ENCODE data around the gene TCF20. TPM values are rescaled to one million over a fixed set of nuclear protein-coding genes. Genes with fewer than 3 reads are reported as not detected.

TCF20 gene
- 10 to 100 TPM; 88.7 to 93.4 TPM for total RNA-seq
- 1 to 10 TPM in 1 of 2 donors, under 1 TPM in 1; 0.72 to 4.8 TPM for polyA plus RNA-seq

- H3K9me3 ChIP-seq (ENCODE audit: control insufficient read depth in 1 of 2, low read length in 2 of 2) = no peaks in the 10 kb centered on the region
- peak within 1 kb of the TSS; percentile 91 for H3K27ac ChIP-seq (ENCODE audit: low read depth, low read length)
- Mint-ChIP-seq H3K36me3 (peaks cover 0 to 17% of the 10 kb centered on the region in 2 donors), H3K4me3 (peak within 1 kb of the TSS; percentile 88 to 95 (median 93)), H3K27me3 (no peaks in the 10 kb centered on the region), H3K9me3 (no peaks in the 10 kb centered on the region), H3K4me1 (peaks cover 23 to 40% (median 30%) of the 10 kb centered on the region in 4 donors), H3K27ac (peak within 1 kb of the TSS; percentile 87 to 95 (median 90))
- DNase-seq = peak; percentile 78 to 82 (median 80)
- POLR2A ChIA-PET (ENCODE audit: partially characterized antibody) = interaction anchor here (1.0 to 1.7 kb wide), 3 partner anchors 33 to 191 kb away, joined by 3 to 5 read pairs (median 4); partner anchors contain the start of gene SMDT1
- peak within 1 kb of the TSS; percentile 26 to 80 for H3K4me3 ChIP-seq (ENCODE audit: low read length in 2 of 2)
- intact Hi-C loops (cut with micrococcal nuclease) = loop anchor here (1.0 kb wide), 1 partner anchor 99 kb away; no protein-coding TSS in a partner anchor
- no peaks in the 10 kb centered on the region for H3K36me3 ChIP-seq (ENCODE audit: insufficient read depth, low read length)
- no peaks in the 10 kb centered on the region for H3K27me3 ChIP-seq (ENCODE audit: insufficient read depth, low read length)
- H3K4me1 ChIP-seq (ENCODE audit: insufficient read depth, low read length) = peaks cover 43% of the 10 kb centered on the region
- CTCF ChIA-PET (ENCODE audit: partially characterized antibody) = no interaction called here
These were observed at the start of gene TCF20 for GRCh38 chr22:42270510-42271190. TSS of gene TCF20 (minus strand) at chr22:42270653. CDS start at chr22:42215305, 55,348 bp downstream.

GRCh38 chr22:42319386-42319785 is 48.9 kb upstream of the TCF20 start:
- Histone ChIP-seq H3K9me3 (ENCODE audit: control insufficient read depth in 1 of 2, low read length in 2 of 2) (no peaks in the 10 kb centered on the region), H3K4me1 (ENCODE audit: insufficient read depth, low read length) (peaks cover 26% of the 10 kb centered on the region), H3K27me3 (ENCODE audit: insufficient read depth, low read length) (no peaks in the 10 kb centered on the region), H3K27ac (ENCODE audit: low read depth, low read length) (no peak overlapping the region), H3K36me3 (ENCODE audit: insufficient read depth, low read length) (no peaks in the 10 kb centered on the region), H3K4me3 (ENCODE audit: low read length in 2 of 2) (no peak overlapping the region)
- H3K36me3 Mint-ChIP-seq = no peaks in the 10 kb centered on the region
- H3K4me3 Mint-ChIP-seq = no peak overlapping the region
- no peaks in the 10 kb centered on the region for H3K27me3 Mint-ChIP-seq
- CTCF ChIA-PET (ENCODE audit: partially characterized antibody) = interaction anchor here (1.2 kb wide), 1 partner anchor 150 kb away, joined by 3 read pairs; no protein-coding TSS in a partner anchor
- no peak overlapping the region for H3K27ac Mint-ChIP-seq
- POLR2A ChIA-PET (ENCODE audit: partially characterized antibody) = no interaction called here
- intact Hi-C loops (cut with micrococcal nuclease) = no loop called here
- DNase-seq = no peak
- H3K4me1 Mint-ChIP-seq = peaks cover 19 to 45% (median 30%) of the 10 kb centered on the region in 4 donors
- H3K9me3 Mint-ChIP-seq = peaks cover 0 to 2% (median 0%) of the 10 kb centered on the region in 8 donors

- Mint-ChIP-seq H3K4me3 (no peak overlapping the region), H3K27ac (no peak overlapping the region), H3K4me1 (peaks cover 17 to 46% (median 29%) of the 10 kb centered on the region in 4 donors), H3K9me3 (peaks cover 0 to under 1% (median 0%) of the 10 kb centered on the region in 8 donors), H3K27me3 (no peaks in the 10 kb centered on the region), H3K36me3 (no peaks in the 10 kb centered on the region)
- DNase-seq = no peak
- peaks cover 30% of the 10 kb centered on the region for H3K4me1 ChIP-seq (ENCODE audit: insufficient read depth, low read length)
- no peaks in the 10 kb centered on the region for H3K36me3 ChIP-seq (ENCODE audit: insufficient read depth, low read length)
- intact Hi-C loops (cut with micrococcal nuclease) = no loop called here
- no peak overlapping the region for H3K4me3 ChIP-seq (ENCODE audit: low read length in 2 of 2)
- ChIA-PET POLR2A (ENCODE audit: partially characterized antibody) (no interaction called here), CTCF (ENCODE audit: partially characterized antibody) (interaction anchor here (0.9 to 1.2 kb wide), 2 partner anchors 9 to 150 kb away, joined by 3 read pairs; no protein-coding TSS in a partner anchor)
- no peaks in the 10 kb centered on the region for H3K27me3 ChIP-seq (ENCODE audit: insufficient read depth, low read length)
- H3K9me3 ChIP-seq (ENCODE audit: control insufficient read depth in 1 of 2, low read length in 2 of 2) = no peaks in the 10 kb centered on the region
- no peak overlapping the region for H3K27ac ChIP-seq (ENCODE audit: low read depth, low read length)
These were observed 48.5 kb upstream of the TCF20 start for GRCh38 chr22:42318967-42319366.

GRCh38 chr22:42317691-42318547 is 47.5 kb upstream of the TCF20 start:
- no peaks in the 10 kb centered on the region for H3K27me3 Mint-ChIP-seq
- H3K4me3 Mint-ChIP-seq = no peak overlapping the region
- no peaks in the 10 kb centered on the region for H3K36me3 Mint-ChIP-seq
- ChIA-PET POLR2A (ENCODE audit: partially characterized antibody) (interaction anchor here (1.0 to 2.2 kb wide), 5 partner anchors 9 to 227 kb away, joined by 3 to 8 read pairs (median 4); partner anchors contain the start of gene NDUFA6), CTCF (ENCODE audit: partially characterized antibody) (interaction anchor here (0.9 to 1.2 kb wide), 2 partner anchors 10 to 149 kb away, joined by 3 read pairs; no protein-coding TSS in a partner anchor)
- Histone ChIP-seq H3K4me1 (ENCODE audit: insufficient read depth, low read length) (peaks cover 40% of the 10 kb centered on the region), H3K36me3 (ENCODE audit: insufficient read depth, low read length) (no peaks in the 10 kb centered on the region), H3K27me3 (ENCODE audit: insufficient read depth, low read length) (no peaks in the 10 kb centered on the region), H3K27ac (ENCODE audit: low read depth, low read length) (no peak overlapping the region), H3K4me3 (ENCODE audit: low read length in 2 of 2) (no peak overlapping the region), H3K9me3 (ENCODE audit: control insufficient read depth in 1 of 2, low read length in 2 of 2) (no peaks in the 10 kb centered on the region)
- H3K27ac Mint-ChIP-seq = peak overlapping the region in 3 of 7 donors; percentile 78 to 84 (median 81)
- no peak for DNase-seq
- intact Hi-C loops (cut with micrococcal nuclease) = no loop called here
- H3K4me1 Mint-ChIP-seq = peaks cover 20 to 52% (median 37%) of the 10 kb centered on the region in 4 donors
- no peaks in the 10 kb centered on the region for H3K9me3 Mint-ChIP-seq

GRCh38 chr22:42317008-42317407 is 46.6 kb upstream of the TCF20 start:
- Histone ChIP-seq H3K4me1 (ENCODE audit: insufficient read depth, low read length) (peaks cover 48% of the 10 kb centered on the region), H3K4me3 (ENCODE audit: low read length in 2 of 2) (no peak overlapping the region), H3K9me3 (ENCODE audit: control insufficient read depth in 1 of 2, low read length in 2 of 2) (no peaks in the 10 kb centered on the region), H3K27ac (ENCODE audit: low read depth, low read length) (no peak overlapping the region), H3K27me3 (ENCODE audit: insufficient read depth, low read length) (no peaks in the 10 kb centered on the region), H3K36me3 (ENCODE audit: insufficient read depth, low read length) (no peaks in the 10 kb centered on the region)
- H3K4me1 Mint-ChIP-seq = peaks cover 23 to 58% (median 39%) of the 10 kb centered on the region in 4 donors
- intact Hi-C loops (cut with micrococcal nuclease) = no loop called here
- H3K27me3 Mint-ChIP-seq = no peaks in the 10 kb centered on the region
- no peaks in the 10 kb centered on the region for H3K36me3 Mint-ChIP-seq
- DNase-seq = peak; percentile 49 to 76 (median 58)
- H3K27ac Mint-ChIP-seq = peak overlapping the region; percentile 22 to 96 (median 89)
- ChIA-PET POLR2A (ENCODE audit: partially characterized antibody) (interaction anchor here (1.0 to 2.2 kb wide), 5 partner anchors 10 to 226 kb away, joined by 3 to 8 read pairs (median 4); partner anchors contain the start of gene NDUFA6), CTCF (ENCODE audit: partially characterized antibody) (no interaction called here)
- peak overlapping the region in 7 of 8 donors; percentile 56 to 80 (median 71) for H3K4me3 Mint-ChIP-seq
- no peaks in the 10 kb centered on the region for H3K9me3 Mint-ChIP-seq

GRCh38 chr22:42315392-42315756 is 44.9 kb upstream of the TCF20 start:
- no peaks in the 10 kb centered on the region for H3K27me3 ChIP-seq (ENCODE audit: insufficient read depth, low read length)
- H3K9me3 ChIP-seq (ENCODE audit: control insufficient read depth in 1 of 2, low read length in 2 of 2) = no peaks in the 10 kb centered on the region
- peaks cover 54% of the 10 kb centered on the region for H3K4me1 ChIP-seq (ENCODE audit: insufficient read depth, low read length)
- H3K4me3 Mint-ChIP-seq = peak overlapping the region in 5 of 8 donors; percentile 42 to 69 (median 61)
- H3K4me1 Mint-ChIP-seq = peaks cover 26 to 61% (median 42%) of the 10 kb centered on the region in 4 donors
- intact Hi-C loops (cut with micrococcal nuclease) = no loop called here
- no peak overlapping the region for H3K4me3 ChIP-seq (ENCODE audit: low read length in 2 of 2)
- H3K27ac ChIP-seq (ENCODE audit: low read depth, low read length) = peak overlapping the region; percentile 13
- ChIA-PET CTCF (ENCODE audit: partially characterized antibody) (interaction anchor here (1.4 to 1.8 kb wide), 2 partner anchors 12 to 121 kb away, joined by 3 read pairs; no protein-coding TSS in a partner anchor), POLR2A (ENCODE audit: partially characterized antibody) (interaction anchor here (1.0 to 2.2 kb wide), 3 partner anchors 14 to 155 kb away, joined by 3 to 8 read pairs (median 3); no protein-coding TSS in a partner anchor)
- peak overlapping the region in 6 of 7 donors; percentile 72 to 90 (median 84) for H3K27ac Mint-ChIP-seq
- H3K9me3 Mint-ChIP-seq = no peaks in the 10 kb centered on the region
- no peaks in the 10 kb centered on the region for H3K36me3 Mint-ChIP-seq
- no peaks in the 10 kb centered on the region for H3K36me3 ChIP-seq (ENCODE audit: insufficient read depth, low read length)
- DNase-seq = no peak
- H3K27me3 Mint-ChIP-seq = no peaks in the 10 kb centered on the region
